ENCODE results near the gene CALM1. TPM values are rescaled to one million over a fixed set of nuclear protein-coding genes. Genes with fewer than 3 reads are reported as not detected.

CALM1 gene
- total RNA-seq, 1 experiment from 2014 or later = 122 TPM

- H3K4me3 Mint-ChIP-seq (ENCODE audit: unreplicated experiment) = no peak overlapping the region
- DNase-seq (ENCODE audit: unreplicated experiment) = peak; percentile 21
- no peaks in the 10 kb centered on the region for H3K36me3 Mint-ChIP-seq (ENCODE audit: insufficient read depth, unreplicated experiment)
- H3K4me1 Mint-ChIP-seq (ENCODE audit: insufficient read depth, unreplicated experiment) = no peaks in the 10 kb centered on the region
- H3K27ac Mint-ChIP-seq (ENCODE audit: low read depth, unreplicated experiment) = no peak overlapping the region
- ChIA-PET POLR2A (interaction anchor here (0.6 to 0.9 kb wide), 2 partner anchors 27 to 1563 kb away, joined by 3 to 6 read pairs; no protein-coding TSS in a partner anchor), CTCF (interaction anchor here (0.6 to 1.6 kb wide), 7 partner anchors 20 to 1878 kb away, joined by 3 to 6 read pairs (median 3); no protein-coding TSS in a partner anchor)
- peak; percentile 12 for TF ChIP-seq CTCF (IDR thresholded peaks at IDR 0.05; ENCODE audit: unreplicated experiment)
- intact Hi-C loops (cut with micrococcal nuclease) = loop anchor here (1.0 kb wide), 1 partner anchor 328 kb away; no protein-coding TSS in a partner anchor
- H3K27me3 Mint-ChIP-seq (ENCODE audit: insufficient read depth, unreplicated experiment) = no peaks in the 10 kb centered on the region
- BruUV-seq (replicated peaks) = no TSS peak
- no peaks in the 10 kb centered on the region for H3K9me3 Mint-ChIP-seq (ENCODE audit: unreplicated experiment)
These were observed 27.7 kb upstream of the CALM1 start for GRCh38 chr14:90368946-90369721.

GRCh38 chr14:90373887-90374286 lies 22.9 kb upstream of the CALM1 start:
- TF ChIP-seq CTCF (IDR thresholded peaks at IDR 0.05; ENCODE audit: unreplicated experiment) = no peak
- no peaks in the 10 kb centered on the region for H3K4me1 Mint-ChIP-seq (ENCODE audit: insufficient read depth, unreplicated experiment)
- POLR2A ChIA-PET = no interaction called here
- H3K9me3 Mint-ChIP-seq (ENCODE audit: unreplicated experiment) = no peaks in the 10 kb centered on the region
- H3K4me3 Mint-ChIP-seq (ENCODE audit: unreplicated experiment) = no peak overlapping the region
- H3K36me3 Mint-ChIP-seq (ENCODE audit: insufficient read depth, unreplicated experiment) = no peaks in the 10 kb centered on the region
- no peak overlapping the region for H3K27ac Mint-ChIP-seq (ENCODE audit: low read depth, unreplicated experiment)
- intact Hi-C loops (cut with micrococcal nuclease) = no loop called here
- CTCF ChIA-PET = interaction anchor here (1.6 kb wide), 1 partner anchor 323 kb away, joined by 5 read pairs; no protein-coding TSS in a partner anchor
- H3K27me3 Mint-ChIP-seq (ENCODE audit: insufficient read depth, unreplicated experiment) = no peaks in the 10 kb centered on the region
- peak; percentile 24 for DNase-seq (ENCODE audit: unreplicated experiment)
- BruUV-seq (replicated peaks) = no TSS peak

- no peak for DNase-seq (ENCODE audit: unreplicated experiment)
- no TSS peak for BruUV-seq (replicated peaks)
- ChIA-PET CTCF (interaction anchor here (1.6 kb wide), 1 partner anchor 322 kb away, joined by 5 read pairs; no protein-coding TSS in a partner anchor), POLR2A (interaction anchor here (0.9 kb wide), 1 partner anchor 22 kb away, joined by 3 read pairs; no protein-coding TSS in a partner anchor)
- no peaks in the 10 kb centered on the region for H3K9me3 Mint-ChIP-seq (ENCODE audit: unreplicated experiment)
- no peak overlapping the region for H3K4me3 Mint-ChIP-seq (ENCODE audit: unreplicated experiment)
- no peaks in the 10 kb centered on the region for H3K27me3 Mint-ChIP-seq (ENCODE audit: insufficient read depth, unreplicated experiment)
- intact Hi-C loops (cut with micrococcal nuclease) = no loop called here
- no peaks in the 10 kb centered on the region for H3K36me3 Mint-ChIP-seq (ENCODE audit: insufficient read depth, unreplicated experiment)
- H3K27ac Mint-ChIP-seq (ENCODE audit: low read depth, unreplicated experiment) = no peak overlapping the region
- no peak for TF ChIP-seq CTCF (IDR thresholded peaks at IDR 0.05; ENCODE audit: unreplicated experiment)
- no peaks in the 10 kb centered on the region for H3K4me1 Mint-ChIP-seq (ENCODE audit: insufficient read depth, unreplicated experiment)
These were observed 22.0 kb upstream of the CALM1 start for GRCh38 chr14:90374813-90375212.

- no TSS peak for BruUV-seq (replicated peaks)
- Mint-ChIP-seq H3K27ac (ENCODE audit: low read depth, unreplicated experiment) (no peak overlapping the region), H3K4me1 (ENCODE audit: insufficient read depth, unreplicated experiment) (no peaks in the 10 kb centered on the region), H3K36me3 (ENCODE audit: insufficient read depth, unreplicated experiment) (no peaks in the 10 kb centered on the region), H3K27me3 (ENCODE audit: insufficient read depth, unreplicated experiment) (peaks cover 9% of the 10 kb centered on the region), H3K9me3 (ENCODE audit: unreplicated experiment) (no peaks in the 10 kb centered on the region), H3K4me3 (ENCODE audit: unreplicated experiment) (no peak overlapping the region)
- no peak for TF ChIP-seq CTCF (IDR thresholded peaks at IDR 0.05; ENCODE audit: unreplicated experiment)
- POLR2A ChIA-PET = no interaction called here
- no peak for DNase-seq (ENCODE audit: unreplicated experiment)
- intact Hi-C loops (cut with micrococcal nuclease) = no loop called here
- CTCF ChIA-PET = no interaction called here
These were observed 20.9 kb upstream of the CALM1 start for GRCh38 chr14:90375934-90376333.

Data from MCF 10A (cell line).